ENCODE results near the gene EFCAB9.

GRCh38 chr5:172235132-172235780, 41.3 kb downstream of the EFCAB9 start:
- TF ChIP-seq POLR2A (IDR thresholded peaks at IDR 0.05) (no peak), POLR2AphosphoS5 (IDR thresholded peaks at IDR 0.05) (no peak)
- TF ChIP-seq, protein P1, sequence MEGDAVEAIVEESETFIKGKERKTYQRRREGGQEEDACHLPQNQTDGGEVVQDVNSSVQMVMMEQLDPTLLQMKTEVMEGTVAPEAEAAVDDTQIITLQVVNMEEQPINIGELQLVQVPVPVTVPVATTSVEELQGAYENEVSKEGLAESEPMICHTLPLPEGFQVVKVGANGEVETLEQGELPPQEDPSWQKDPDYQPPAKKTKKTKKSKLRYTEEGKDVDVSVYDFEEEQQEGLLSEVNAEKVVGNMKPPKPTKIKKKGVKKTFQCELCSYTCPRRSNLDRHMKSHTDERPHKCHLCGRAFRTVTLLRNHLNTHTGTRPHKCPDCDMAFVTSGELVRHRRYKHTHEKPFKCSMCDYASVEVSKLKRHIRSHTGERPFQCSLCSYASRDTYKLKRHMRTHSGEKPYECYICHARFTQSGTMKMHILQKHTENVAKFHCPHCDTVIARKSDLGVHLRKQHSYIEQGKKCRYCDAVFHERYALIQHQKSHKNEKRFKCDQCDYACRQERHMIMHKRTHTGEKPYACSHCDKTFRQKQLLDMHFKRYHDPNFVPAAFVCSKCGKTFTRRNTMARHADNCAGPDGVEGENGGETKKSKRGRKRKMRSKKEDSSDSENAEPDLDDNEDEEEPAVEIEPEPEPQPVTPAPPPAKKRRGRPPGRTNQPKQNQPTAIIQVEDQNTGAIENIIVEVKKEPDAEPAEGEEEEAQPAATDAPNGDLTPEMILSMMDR (IDR thresholded peaks at IDR 0.05), result no peak
